Neural cell (in vitro differentiated cells): Measurements from ENCODE around the gene F12. TPM values are rescaled to one million over a fixed set of nuclear protein-coding genes. Genes with fewer than 3 reads are reported as not detected.

Source experiments
- H2AFZ ChIP-seq: fragments of 200-600, 300-800 bp; sonication (generic), shearing (Covaris generic); 2 replicates; pipeline ENCODE4 v1.6.0; 2014; ENCODE audit warnings: low read depth, mild to moderate bottlenecking, antibody characterized with exemption, low read length, moderate library complexity
- H3F3A ChIP-seq: fragments of 200-600 bp; shearing (Covaris generic); 2 replicates; pipeline ENCODE4 v1.6.1; 2016; ENCODE audit warnings: mild to moderate bottlenecking, moderate library complexity, mixed read lengths, antibody characterized with exemption, low read length; ENCODE audit not compliant: insufficient read depth, poor library complexity, severe bottlenecking
- H3K27ac ChIP-seq: fragments of 200-600, 300-800 bp; sonication (generic), shearing (Covaris generic); 2 replicates; pipeline ENCODE4 v1.5.1; 2014; ENCODE audit warnings: mild to moderate bottlenecking, low read length, moderate library complexity
- H3K27me3 ChIP-seq: fragments of 300-800, 200-600 bp; sonication (generic), shearing (Covaris generic); 2 replicates; pipeline ENCODE4 v1.6.0; 2014; ENCODE audit warnings: mild to moderate bottlenecking, low read depth, low read length, moderate library complexity; ENCODE audit not compliant: insufficient read depth
- H3K36me3 ChIP-seq: fragments of 300-800, 200-600 bp; sonication (generic), shearing (Covaris generic); 2 replicates; pipeline ENCODE4 v1.5.1; 2014; ENCODE audit warnings: mild to moderate bottlenecking, antibody characterized with exemption, low read length, moderate library complexity; ENCODE audit not compliant: insufficient read depth
- H3K4me2 ChIP-seq: fragments of 300-800, 200-600 bp; sonication (generic), shearing (Covaris generic); 2 replicates; pipeline ENCODE4 v1.6.0; 2014; ENCODE audit warnings: mild to moderate bottlenecking, low read length
- H3K4me3 ChIP-seq: fragments of 300-800, 200-600 bp; sonication (generic), shearing (Covaris generic); 2 replicates; pipeline ENCODE4 v1.5.1; 2014; ENCODE audit warnings: mild to moderate bottlenecking, low read length, moderate library complexity
- H3K79me2 ChIP-seq: fragments of 200-600 bp; shearing (Covaris generic); replicated peaks from 2 replicates; pipeline ENCODE4 v1.6.0; 2014; ENCODE audit warnings: mild to moderate bottlenecking, low read length, moderate library complexity; ENCODE audit not compliant: insufficient read depth
- H3K9ac ChIP-seq: fragments of 300-800, 200-600 bp; sonication (generic), shearing (Covaris generic); 2 replicates; pipeline ENCODE4 v1.6.1; 2016; ENCODE audit warnings: mild to moderate bottlenecking, low read length, mixed read lengths
- H3K9me2 ChIP-seq: fragments of 200-600 bp; shearing (Covaris generic); 2 replicates; pipeline ENCODE4 v1.6.1; 2016; ENCODE audit warnings: mild to moderate bottlenecking, low read length, mixed read lengths; ENCODE audit not compliant: insufficient read depth
- H3K9me3 ChIP-seq: fragments of 200-600, 300-800 bp; sonication (generic), shearing (Covaris generic); 2 replicates; pipeline ENCODE4 v1.6.1; 2016; ENCODE audit warnings: mild to moderate bottlenecking, mixed run types, low read length, moderate library complexity, mixed read lengths
- H4K20me1 ChIP-seq: fragments of 200-600 bp; shearing (Covaris generic); 2 replicates; pipeline ENCODE4 v1.6.1; 2016; ENCODE audit warnings: mild to moderate bottlenecking, mixed run types; ENCODE audit not compliant: insufficient read depth
- EP300 ChIP-seq: fragments of 450-650 bp; conservative IDR thresholded peaks from 2 replicates; pipeline ENCODE4 v1.6.1; 2014; ENCODE audit warnings: antibody characterized with exemption, mild to moderate bottlenecking, moderate library complexity; ENCODE audit not compliant: poor library complexity, severe bottlenecking
- EZH2 ChIP-seq: fragments of 200-600, 300-800 bp; shearing (Covaris generic), sonication (generic); IDR thresholded peaks from 2 replicates; pipeline ENCODE4 v1.6.1; 2014; ENCODE audit warnings: antibody characterized with exemption, low read length, borderline replicate concordance, mild to moderate bottlenecking; ENCODE audit not compliant: insufficient read depth, poor library complexity, severe bottlenecking
- MXI1 ChIP-seq: fragments of 450-650 bp; conservative IDR thresholded peaks from 2 replicates; pipeline ENCODE4 v1.6.1; 2014; ENCODE audit warnings: antibody characterized with exemption, mild to moderate bottlenecking; ENCODE audit not compliant: poor library complexity, severe bottlenecking
- POLR2AphosphoS5 ChIP-seq: IDR thresholded peaks from 2 replicates; pipeline ENCODE4 v1.6.1; 2012
- RAD21 ChIP-seq: fragments of 450-650 bp; conservative IDR thresholded peaks from 2 replicates; pipeline ENCODE4 v1.6.1; 2014; ENCODE audit warnings: antibody characterized with exemption, mild to moderate bottlenecking, moderate library complexity
- SMC3 ChIP-seq: fragments of 450-650 bp; conservative IDR thresholded peaks from 2 replicates; pipeline ENCODE4 v1.6.1; 2014; ENCODE audit warnings: antibody characterized with exemption, mild to moderate bottlenecking, moderate library complexity; ENCODE audit not compliant: poor library complexity
- TAF1 ChIP-seq: IDR thresholded peaks from 2 replicates; pipeline ENCODE4 v1.6.1; 2012; ENCODE audit warnings: low read depth
- polyA plus RNA-seq: library from polyadenylated mRNA; depleted of rRNA; stranded (reverse); fragments of >200 nt; gene quantifications from 2 replicates; pipeline ENCODE4 v1.2.3, GENCODE V29; 2014
- TF ChIP-seq, protein P1 (sequence below): IDR thresholded peaks from 2 replicates; pipeline ENCODE4 v1.6.1; 2012; ENCODE audit warnings: borderline replicate concordance
- TF ChIP-seq, protein P2 (sequence below): fragments of 450-650 bp; IDR thresholded peaks from 2 replicates; pipeline ENCODE4 v1.5.1; 2014; ENCODE audit warnings: antibody characterized with exemption, mild to moderate bottlenecking, moderate library complexity; ENCODE audit not compliant: poor library complexity, severe bottlenecking

The F12 gene
- polyA plus RNA-seq, 1 donor from 2014 or later, result 1.4 TPM

DNA sequence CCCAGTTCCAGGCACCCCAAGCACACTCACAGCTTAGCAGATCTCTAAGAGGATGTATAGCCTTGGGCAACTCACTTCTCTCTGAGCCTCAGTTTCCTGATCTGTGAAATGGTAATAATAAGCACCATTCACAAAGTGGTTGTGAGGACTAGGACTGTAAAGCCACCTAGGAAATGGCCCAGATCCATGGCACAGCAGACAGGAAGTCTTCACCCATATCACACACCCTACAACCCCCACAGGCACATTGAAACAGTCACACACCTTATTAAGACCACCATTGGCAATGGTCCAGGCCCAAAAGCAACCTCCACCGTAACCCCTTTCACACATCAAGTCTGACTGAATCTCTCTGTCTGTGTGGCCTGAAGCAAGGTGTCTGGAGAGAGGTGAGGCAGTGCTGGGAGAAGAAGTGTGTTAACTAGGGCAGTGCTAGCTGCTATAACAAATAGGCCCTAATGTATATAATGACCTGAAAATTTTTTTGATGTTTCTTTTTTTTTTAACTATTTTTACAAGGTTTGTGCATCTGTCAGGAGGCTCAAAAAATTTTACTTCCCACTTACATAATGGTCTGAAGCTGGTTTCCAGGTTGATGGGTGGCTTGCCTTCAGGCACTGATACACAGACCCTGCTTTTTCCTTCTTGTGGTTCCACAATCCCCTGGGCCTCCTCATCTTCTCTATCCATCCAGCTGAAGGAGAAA lies 54.0 kb downstream of the F12 start:
- H3K4me2 ChIP-seq, result no peak overlapping the region
- H3K27me3 ChIP-seq, result no peaks in the 10 kb centered on the region
- H2AFZ ChIP-seq, result no peak overlapping the region
- no peaks in the 10 kb centered on the region for H3K36me3 ChIP-seq
- no peaks in the 10 kb centered on the region for H3K9me3 ChIP-seq
- H3K9ac ChIP-seq, result no peak overlapping the region
- H3F3A ChIP-seq, result no peaks in the 10 kb centered on the region
- TF ChIP-seq RAD21 (no peak), POLR2AphosphoS5 (no peak), EP300 (no peak), MXI1 (no peak), EZH2 (no peak), TAF1 (no peak)
- TF ChIP-seq, protein P1, sequence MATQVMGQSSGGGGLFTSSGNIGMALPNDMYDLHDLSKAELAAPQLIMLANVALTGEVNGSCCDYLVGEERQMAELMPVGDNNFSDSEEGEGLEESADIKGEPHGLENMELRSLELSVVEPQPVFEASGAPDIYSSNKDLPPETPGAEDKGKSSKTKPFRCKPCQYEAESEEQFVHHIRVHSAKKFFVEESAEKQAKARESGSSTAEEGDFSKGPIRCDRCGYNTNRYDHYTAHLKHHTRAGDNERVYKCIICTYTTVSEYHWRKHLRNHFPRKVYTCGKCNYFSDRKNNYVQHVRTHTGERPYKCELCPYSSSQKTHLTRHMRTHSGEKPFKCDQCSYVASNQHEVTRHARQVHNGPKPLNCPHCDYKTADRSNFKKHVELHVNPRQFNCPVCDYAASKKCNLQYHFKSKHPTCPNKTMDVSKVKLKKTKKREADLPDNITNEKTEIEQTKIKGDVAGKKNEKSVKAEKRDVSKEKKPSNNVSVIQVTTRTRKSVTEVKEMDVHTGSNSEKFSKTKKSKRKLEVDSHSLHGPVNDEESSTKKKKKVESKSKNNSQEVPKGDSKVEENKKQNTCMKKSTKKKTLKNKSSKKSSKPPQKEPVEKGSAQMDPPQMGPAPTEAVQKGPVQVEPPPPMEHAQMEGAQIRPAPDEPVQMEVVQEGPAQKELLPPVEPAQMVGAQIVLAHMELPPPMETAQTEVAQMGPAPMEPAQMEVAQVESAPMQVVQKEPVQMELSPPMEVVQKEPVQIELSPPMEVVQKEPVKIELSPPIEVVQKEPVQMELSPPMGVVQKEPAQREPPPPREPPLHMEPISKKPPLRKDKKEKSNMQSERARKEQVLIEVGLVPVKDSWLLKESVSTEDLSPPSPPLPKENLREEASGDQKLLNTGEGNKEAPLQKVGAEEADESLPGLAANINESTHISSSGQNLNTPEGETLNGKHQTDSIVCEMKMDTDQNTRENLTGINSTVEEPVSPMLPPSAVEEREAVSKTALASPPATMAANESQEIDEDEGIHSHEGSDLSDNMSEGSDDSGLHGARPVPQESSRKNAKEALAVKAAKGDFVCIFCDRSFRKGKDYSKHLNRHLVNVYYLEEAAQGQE, result no peak
- TF ChIP-seq, protein P2, sequence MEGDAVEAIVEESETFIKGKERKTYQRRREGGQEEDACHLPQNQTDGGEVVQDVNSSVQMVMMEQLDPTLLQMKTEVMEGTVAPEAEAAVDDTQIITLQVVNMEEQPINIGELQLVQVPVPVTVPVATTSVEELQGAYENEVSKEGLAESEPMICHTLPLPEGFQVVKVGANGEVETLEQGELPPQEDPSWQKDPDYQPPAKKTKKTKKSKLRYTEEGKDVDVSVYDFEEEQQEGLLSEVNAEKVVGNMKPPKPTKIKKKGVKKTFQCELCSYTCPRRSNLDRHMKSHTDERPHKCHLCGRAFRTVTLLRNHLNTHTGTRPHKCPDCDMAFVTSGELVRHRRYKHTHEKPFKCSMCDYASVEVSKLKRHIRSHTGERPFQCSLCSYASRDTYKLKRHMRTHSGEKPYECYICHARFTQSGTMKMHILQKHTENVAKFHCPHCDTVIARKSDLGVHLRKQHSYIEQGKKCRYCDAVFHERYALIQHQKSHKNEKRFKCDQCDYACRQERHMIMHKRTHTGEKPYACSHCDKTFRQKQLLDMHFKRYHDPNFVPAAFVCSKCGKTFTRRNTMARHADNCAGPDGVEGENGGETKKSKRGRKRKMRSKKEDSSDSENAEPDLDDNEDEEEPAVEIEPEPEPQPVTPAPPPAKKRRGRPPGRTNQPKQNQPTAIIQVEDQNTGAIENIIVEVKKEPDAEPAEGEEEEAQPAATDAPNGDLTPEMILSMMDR, result no peak
- peaks cover 10% of the 10 kb centered on the region for H3K79me2 ChIP-seq
- H3K9me2 ChIP-seq, result no peaks in the 10 kb centered on the region
- H3K4me3 ChIP-seq, result no peak overlapping the region
- H4K20me1 ChIP-seq, result no peaks in the 10 kb centered on the region
- H3K27ac ChIP-seq, result no peak overlapping the region

DNA sequence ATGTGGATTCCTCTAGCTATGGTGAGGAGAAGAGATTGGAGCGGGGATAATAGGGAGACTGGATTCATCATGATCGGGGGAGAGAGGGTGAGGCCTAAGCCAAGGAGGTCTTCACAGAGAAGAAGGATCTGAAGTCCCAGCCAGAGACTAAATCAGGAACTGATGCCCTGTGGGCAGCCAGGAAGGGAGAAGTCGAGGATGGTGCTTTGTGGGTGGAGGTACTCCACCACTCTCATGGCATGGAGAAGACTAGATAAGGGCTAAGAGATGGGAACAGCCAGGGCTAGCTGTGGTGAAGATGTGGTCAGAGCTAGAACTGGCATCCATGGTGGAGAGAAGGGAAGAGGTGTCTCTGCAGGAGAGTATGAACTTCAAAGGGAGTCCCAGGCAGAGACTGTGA lies 54.7 kb downstream of the F12 start:
- no peak overlapping the region for H3K9ac ChIP-seq
- H3K79me2 ChIP-seq, result peaks cover 16% of the 10 kb centered on the region
- no peak overlapping the region for H3K4me3 ChIP-seq
- H3K27ac ChIP-seq, result no peak overlapping the region
- no peak overlapping the region for H3K4me2 ChIP-seq
- H3K9me2 ChIP-seq, result no peaks in the 10 kb centered on the region
- H3K9me3 ChIP-seq, result no peaks in the 10 kb centered on the region
- no peaks in the 10 kb centered on the region for H3K36me3 ChIP-seq
- TF ChIP-seq SMC3 (no peak), EP300 (no peak), MXI1 (no peak), POLR2AphosphoS5 (no peak)
- TF ChIP-seq, protein P2, result no peak
- H4K20me1 ChIP-seq, result no peaks in the 10 kb centered on the region
- H2AFZ ChIP-seq, result no peak overlapping the region
- no peaks in the 10 kb centered on the region for H3K27me3 ChIP-seq
- no peaks in the 10 kb centered on the region for H3F3A ChIP-seq
